Esophagus mucosa (tissue), 1 donor: ENCODE data around the gene ASB5. TPM values are rescaled to one million over a fixed set of nuclear protein-coding genes. Genes with fewer than 3 reads are reported as not detected.

Experiments used
- total RNA-seq: library from RNA; stranded (reverse); gene quantifications from one replicate; pipeline ENCODE4 v1.2.4, GENCODE V29; 2023
- donor health status: DM: yes; HTN: yes; CAD: no.

ASB5 gene
- total RNA-seq, 1 donor from 2014 or later: 0.16 TPM

Other genes starting within 250 kb of the ASB5 start
- 0.48 TPM for gene WDR17, start 203.4 kb downstream of the ASB5 start, total RNA-seq
- not detected for gene SPATA4, start 73.6 kb downstream of the ASB5 start, total RNA-seq
- gene SPCS3, start 50.7 kb upstream of the ASB5 start, total RNA-seq: 61.5 TPM